GM18858 (cell line): ENCODE results near the gene ASIC3.
"Not testable (repeated sequence)": the region's sequence is repeated elsewhere in the genome, so short reads cannot be mapped to it uniquely, and the experiment has no call there.

Source experiments
- ATAC-seq: cut with Tn5 transposase; IDR thresholded peaks from one replicate; pipeline ENCODE4 v1.9.1; 2021; ENCODE audit not compliant: unreplicated experiment

The ASIC3 gene

DNA sequence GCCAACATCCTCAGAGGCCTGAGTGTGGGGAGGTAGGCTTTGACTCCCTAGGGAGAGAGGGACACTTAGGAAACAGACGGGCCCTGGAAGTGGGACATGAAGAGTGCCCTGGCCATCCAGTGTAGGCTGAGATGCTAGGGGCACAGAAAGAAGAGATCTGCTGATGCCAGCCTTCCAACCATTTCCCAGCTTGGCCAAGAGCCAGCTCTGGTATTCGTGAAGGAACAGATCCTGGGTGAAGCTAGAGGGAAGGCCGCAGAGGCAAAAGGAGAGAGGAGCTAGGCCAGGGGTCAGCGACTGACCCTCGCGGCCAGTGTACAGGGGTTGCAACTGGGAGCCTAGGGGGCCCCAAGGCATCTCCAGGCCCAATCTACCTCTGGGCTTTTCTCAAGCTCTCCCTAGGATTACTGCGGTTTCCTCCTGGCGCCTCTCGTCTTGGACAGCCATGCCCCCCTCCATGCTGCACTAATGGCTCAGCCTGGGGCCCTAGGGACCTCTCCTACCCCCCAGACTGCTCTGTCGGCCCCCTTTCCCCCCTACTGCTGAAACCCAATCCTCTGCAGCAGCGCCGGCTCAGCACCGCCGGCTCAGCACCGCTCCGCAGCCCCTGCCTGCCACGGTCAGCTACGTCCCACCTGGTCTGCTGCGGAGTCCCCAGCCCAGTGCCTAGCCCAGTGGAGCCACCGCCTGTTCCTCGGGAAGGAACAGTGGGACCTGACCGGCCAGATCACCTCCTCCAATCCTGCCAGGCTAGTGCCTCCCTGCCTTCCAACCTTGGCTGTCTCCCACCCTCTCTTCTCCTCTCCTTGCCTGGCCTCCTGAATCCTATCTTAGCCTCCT, at the start of gene ASIC3:
Gene ASIC3 (plus strand): TSS at position 556 of the 840 bp plus-strand sequence. CDS start 355 bp downstream, outside the sequence.
- no peak for ATAC-seq

DNA sequence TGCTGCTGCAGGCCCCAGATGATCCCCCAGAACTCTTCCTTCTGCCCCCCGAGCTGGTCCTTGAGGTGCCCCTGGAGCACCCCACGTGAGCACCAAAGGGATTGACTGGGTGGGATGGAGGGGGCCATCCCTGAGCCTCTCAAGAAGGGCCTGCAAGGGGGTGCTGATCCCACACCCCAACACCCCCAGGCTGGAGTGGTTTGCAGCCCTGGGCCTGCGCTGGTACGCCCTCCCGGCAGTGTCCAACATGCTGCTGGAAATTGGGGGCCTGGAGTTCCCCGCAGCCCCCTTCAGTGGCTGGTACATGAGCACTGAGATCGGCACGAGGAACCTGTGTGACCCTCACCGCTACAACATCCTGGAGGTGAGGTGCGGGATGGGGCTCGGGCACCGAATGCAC, 49.3 kb upstream of the ASIC3 start:
- no peak for ATAC-seq

DNA sequence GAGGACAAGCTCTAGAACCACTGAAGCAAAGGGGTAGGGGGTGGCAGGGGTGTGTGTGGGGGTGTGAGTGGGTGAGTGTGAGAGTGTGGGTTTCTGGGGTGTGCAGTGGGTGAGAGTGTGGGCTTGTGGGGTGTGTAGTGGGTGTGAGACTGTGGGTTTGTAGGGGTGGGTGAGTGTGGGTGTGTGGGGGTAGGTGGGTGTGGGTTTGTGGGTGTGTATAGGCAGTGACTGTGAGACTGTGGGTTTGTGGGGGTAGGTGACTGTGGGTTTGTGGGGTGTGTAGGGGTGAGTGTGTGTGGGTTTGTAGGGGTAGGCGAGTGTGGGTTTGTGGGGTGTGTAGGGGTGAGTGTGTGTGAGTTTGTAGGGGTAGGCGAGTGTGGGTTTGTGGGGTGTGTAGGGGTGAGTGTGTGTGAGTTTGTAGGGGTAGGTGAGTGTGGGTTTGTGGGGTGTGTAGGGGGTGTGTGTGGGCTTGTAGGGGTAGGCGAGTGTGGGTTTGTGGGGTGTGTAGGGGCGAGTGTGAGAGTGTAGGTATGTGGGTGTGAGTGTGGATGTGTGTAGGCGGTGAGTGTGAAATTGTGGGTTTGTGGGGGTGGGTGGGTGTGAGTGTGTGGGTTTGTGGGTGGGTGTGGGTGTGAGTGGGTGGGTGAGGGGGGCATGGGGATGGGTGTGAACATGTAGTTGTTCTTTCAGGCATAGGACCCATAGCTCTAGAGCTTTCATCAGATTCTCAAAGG, 48.7 kb upstream of the ASIC3 start:
- ATAC-seq = no peak

DNA sequence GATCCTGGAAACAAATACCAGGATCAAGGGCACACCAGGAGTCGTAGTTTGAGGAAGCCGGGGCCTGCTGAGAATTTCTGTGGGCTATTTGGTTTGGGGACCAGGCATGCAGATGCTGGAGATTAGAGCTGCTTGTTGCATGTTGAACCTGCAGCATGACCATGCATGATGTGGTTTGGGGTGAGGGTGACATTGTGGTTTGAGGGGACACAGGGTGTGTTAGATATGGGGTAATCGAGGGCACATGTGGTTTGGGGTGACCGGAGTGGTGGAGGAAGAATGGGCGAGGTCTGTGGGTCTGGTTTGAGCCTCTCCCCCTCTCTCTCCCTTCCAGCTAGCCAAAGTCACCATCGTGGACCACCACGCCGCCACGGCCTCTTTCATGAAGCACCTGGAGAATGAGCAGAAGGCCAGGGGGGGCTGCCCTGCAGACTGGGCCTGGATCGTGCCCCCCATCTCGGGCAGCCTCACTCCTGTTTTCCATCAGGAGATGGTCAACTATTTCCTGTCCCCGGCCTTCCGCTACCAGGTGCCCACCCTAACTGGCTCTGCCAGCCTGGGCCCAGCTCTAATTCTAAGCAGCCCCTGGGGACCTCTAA, 47.3 kb upstream of the ASIC3 start:
- ATAC-seq = no peak

DNA sequence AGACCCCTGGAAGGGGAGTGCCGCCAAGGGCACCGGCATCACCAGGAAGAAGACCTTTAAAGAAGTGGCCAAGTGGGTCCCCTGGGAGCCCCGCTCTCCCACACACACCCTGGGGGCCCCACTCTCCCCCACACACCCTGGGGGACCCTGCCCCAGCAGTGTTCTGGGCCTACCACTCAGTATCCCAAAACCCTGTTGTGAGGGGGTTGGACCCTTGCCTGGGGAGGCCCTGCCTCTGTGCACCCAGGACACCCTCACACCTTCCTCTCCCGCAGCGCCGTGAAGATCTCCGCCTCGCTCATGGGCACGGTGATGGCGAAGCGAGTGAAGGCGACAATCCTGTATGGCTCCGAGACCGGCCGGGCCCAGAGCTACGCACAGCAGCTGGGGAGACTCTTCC, 46.8 kb upstream of the ASIC3 start:
- no peak for ATAC-seq

DNA sequence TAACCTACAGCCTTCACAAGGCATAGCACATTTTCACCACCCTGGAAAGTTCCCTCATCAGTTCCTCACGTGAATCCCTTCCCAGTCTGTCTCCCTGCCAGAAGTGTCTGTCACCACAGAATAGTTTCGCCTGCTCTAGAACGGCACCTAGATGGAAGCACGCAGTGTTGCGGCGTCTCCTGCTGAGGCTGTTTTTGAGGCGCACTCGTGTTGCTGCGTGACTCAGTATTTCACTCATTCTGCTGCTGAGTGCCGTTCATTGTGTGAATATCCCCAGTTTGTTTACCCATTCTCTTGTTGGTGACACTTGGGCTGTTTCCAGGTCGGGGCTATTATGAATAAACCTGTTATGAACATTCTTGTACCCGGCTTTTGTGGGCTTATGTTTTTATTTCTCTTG, 44.8 kb upstream of the ASIC3 start:
- no peak for ATAC-seq

DNA sequence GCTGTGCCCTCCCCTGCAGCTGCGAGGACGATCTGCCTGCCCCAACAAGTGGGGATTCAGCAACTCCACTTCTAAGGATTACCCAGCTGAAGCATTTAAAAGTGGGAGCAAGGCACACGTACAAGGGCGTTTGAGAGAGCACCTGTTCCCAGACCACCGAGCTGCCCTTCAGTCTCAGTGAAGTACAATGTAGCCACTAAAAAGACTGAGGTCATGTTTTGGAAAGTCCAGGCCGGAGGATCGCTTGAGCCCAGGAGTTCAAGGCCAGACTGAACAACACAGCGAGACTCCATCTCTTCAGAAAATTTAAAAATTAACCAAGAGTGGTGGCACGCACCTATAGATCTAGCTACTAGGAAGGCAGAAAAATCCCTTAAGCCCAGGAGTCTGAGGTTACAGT, 42.8 kb upstream of the ASIC3 start:
- ATAC-seq = no peak

DNA sequence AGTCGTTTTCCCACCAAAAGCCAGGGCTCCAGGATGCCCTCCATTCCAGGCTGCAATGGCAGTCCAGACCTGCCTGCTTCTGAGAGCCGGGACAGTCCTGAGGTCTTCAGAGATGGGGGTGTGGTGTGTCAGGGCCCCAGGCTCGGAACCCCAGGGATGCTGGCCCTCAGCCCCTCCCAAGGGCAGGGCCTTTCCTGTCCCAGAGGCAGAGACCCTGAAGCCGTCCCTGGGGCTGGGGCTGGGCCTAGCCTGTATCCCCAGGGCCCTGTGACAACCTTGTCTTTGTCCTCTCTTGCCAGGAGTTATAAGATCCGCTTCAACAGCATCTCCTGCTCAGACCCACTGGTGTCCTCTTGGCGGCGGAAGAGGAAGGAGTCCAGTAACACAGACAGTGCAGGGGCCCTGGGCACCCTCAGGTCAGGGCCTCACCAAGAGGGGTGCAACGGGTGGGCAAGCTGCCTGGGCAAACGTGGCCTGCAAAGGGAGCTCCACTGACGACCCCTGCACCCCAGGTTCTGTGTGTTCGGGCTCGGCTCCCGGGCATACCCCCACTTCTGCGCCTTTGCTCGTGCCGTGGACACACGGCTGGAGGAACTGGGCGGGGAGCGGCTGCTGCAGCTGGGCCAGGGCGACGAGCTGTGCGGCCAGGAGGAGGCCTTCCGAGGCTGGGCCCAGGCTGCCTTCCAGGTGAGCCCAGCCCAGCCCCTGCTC, 41.6 kb upstream of the ASIC3 start:
- ATAC-seq = no peak

DNA sequence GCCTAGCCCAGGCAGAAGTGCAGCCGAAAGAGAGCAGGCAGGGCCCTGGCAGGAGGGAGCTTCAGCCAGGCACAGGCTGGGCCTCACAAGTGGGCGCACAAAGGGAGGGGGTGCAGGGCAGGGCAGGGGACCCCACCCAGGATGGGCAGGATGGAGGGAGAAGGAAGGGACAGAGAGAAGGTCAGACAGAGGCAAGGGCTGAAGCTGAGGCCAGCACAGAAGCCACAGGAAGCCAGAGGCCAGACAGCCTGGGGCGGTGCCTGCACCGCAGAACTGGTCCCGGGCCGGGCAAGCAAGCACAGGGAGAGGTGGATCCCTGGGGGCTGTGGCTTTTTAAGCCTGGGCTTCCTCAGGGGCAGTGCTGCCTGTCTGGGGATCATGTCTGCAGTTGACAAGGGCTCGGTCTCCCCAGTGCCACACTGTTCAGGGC, 40.8 kb upstream of the ASIC3 start:
- no peak for ATAC-seq

DNA sequence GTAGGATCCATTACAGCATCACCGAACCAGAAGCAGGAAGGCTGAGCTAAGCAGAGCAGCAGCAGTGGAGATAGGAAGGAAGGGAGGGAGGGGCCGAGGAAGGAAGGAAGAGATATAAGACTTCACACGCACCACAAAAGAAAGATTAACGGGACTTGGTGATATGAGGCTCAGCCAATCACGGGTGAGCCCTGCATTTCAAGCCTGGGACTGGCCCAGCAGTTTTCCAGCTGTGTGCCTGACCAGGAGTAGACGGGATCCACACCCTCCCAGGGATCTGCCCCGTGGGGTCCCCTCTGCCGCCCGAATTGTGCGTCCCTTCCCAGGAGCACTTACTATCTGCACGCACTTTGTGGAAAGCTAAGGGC, 40.2 kb upstream of the ASIC3 start:
- no peak for ATAC-seq

DNA sequence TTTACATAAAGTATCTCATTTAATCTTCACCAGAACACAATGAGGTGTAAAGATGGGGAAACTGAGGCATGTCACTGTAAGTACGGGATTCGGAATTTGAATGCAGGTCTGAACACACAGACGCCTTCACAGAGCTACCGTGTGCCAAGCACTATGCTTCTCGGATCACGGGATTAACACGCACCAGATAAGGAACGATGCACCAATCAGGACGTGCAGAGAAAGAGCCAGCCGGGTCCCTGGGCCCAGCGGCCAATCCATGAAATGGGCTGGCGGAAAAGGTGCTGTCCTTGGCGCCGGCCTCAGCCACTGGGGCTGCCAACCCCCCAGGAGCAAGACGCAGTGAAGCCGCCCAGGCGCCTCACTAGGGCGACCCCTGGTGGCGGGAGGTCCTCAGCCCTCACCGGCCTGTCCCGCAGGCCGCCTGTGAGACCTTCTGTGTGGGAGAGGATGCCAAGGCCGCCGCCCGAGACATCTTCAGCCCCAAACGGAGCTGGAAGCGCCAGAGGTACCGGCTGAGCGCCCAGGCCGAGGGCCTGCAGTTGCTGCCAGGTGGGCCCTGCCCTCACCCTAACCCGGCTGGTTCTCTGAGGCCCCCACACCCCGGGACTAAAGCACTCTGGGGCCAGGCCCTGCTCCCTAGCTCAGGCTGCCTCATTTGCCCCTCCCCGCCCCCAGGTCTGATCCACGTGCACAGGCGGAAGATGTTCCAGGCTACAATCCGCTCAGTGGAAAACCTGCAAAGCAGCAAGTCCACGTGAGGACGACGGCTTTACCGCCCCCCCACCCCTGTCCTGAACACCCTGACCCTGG, 39.6 kb upstream of the ASIC3 start:
- ATAC-seq = peak; percentile 65

DNA sequence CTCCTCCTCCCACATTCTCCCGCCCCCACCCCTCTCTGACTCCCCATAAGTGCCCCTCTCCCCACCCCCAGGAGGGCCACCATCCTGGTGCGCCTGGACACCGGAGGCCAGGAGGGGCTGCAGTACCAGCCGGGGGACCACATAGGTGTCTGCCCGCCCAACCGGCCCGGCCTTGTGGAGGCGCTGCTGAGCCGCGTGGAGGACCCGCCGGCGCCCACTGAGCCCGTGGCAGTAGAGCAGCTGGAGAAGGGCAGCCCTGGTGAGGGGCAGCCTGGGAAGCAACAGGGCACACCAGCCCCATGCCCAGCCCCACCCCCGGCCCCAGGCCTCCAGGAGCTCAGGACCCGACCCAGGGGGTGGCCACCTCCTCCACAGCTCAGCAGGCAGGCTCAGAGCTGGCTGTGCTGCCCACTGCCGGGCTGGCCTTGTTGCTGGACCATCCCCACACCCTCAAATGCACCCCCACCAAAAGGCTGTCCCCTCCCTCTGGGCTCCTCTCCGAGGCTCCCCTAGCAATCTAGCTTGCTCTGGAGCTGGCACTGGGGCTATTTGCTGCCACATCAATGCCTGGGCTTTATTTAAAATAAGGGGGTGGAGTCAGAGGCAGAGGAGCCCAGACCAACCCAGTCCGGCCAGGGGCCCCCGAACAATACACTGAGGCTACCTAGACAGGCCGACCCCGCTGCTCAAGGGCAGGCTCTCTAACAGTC, 38.8 kb upstream of the ASIC3 start:
- ATAC-seq = no peak

DNA sequence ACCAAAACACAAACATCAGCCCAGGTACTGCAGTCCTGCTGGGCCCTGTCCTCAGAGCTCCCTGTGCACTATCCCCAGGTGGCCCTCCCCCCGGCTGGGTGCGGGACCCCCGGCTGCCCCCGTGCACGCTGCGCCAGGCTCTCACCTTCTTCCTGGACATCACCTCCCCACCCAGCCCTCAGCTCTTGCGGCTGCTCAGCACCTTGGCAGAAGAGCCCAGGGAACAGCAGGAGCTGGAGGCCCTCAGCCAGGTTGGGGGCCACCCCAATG, 38.4 kb upstream of the ASIC3 start:
- no peak for ATAC-seq

DNA sequence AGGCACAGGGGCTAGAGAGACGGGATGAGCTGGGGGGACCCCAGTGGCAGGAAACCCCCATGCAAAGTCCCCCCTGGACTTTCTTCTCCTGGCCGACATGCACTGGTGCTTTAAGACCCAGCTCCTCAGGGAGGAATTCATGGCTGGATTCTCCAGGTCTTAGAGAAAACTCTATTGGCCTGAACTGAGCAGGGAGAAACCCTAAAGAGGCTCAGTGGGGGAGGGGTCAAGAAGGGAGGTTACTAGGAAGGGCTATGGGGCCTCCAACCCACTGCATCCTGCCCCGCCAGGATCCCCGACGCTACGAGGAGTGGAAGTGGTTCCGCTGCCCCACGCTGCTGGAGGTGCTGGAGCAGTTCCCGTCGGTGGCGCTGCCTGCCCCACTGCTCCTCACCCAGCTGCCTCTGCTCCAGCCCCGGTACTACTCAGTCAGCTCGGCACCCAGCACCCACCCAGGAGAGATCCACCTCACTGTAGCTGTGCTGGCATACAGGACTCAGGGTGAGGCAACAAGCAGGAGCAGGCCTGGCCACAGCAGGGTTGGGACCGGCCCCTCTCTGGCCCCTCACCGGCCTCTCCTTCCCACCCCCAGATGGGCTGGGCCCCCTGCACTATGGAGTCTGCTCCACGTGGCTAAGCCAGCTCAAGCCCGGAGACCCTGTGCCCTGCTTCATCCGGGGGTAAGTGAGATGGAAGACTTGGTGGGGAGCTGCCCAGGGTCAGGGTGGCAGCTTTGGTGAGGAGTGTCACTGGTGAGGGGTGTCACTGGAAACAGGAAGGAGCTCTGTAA, 37.8 kb upstream of the ASIC3 start:
- ATAC-seq = no peak

DNA sequence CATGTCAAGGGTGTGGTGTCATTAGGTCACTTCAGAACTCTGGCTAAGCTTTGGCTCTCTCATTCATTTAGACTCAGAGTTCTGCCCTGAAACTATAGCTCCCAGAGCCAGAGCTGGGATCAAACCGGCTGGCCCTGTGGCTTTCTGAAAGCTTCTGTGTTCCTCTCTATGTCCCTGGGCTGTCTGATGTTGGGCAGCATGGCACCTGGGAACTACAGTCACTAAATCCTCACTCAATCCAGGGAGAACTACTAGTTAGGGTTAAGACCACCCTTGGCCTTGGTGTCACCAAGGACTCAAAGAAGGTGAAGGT, 37.3 kb upstream of the ASIC3 start:
- no peak for ATAC-seq

DNA sequence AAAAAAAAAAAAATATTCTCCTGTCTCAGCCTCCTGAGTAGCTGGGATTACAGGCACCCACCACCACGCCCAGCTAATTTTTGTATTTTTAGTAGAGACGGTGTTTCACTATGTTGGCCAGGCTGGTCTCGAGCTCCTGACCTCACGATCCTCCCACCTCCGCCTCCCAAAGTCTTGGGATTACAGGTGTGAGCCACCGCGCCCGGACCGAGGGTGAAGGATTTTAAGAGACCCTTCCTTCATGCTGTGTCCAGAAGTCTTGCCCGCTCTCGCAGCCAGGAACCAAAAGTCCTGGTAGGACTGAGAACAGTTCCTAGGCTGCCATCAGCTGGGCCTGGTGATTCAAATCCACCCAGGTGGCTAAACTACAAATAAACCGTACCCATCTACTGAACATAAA, 36.7 kb upstream of the ASIC3 start:
- not testable (repeated sequence) for ATAC-seq

DNA sequence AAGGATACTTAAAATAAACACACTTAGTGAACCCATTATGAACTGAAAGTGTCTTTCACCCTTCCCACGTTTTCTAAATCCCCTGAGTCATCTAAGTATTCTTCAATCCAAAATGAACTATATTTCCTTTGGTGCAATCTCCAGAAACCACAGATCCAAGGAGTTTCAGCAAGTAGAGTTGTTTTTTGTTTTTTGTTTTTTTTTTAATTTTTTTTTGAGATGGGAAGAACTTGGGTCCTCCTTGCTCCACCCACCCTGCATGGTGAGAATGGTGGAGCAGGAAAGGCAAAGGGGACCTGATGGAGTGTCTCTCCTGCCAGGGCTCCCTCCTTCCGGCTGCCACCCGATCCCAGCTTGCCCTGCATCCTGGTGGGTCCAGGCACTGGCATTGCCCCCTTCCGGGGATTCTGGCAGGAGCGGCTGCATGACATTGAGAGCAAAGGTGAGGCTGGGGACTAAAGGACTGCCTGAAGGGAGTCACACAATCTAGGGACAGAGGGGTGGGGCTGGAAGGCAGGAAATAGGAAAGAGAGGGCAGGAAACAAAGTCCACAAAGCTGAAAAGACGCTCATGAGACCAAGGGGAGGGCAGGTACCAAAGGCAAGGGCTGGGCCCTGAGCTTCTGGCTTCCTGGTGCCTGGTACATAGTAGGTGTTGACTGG, 36.2 kb upstream of the ASIC3 start:
- ATAC-seq = no peak

DNA sequence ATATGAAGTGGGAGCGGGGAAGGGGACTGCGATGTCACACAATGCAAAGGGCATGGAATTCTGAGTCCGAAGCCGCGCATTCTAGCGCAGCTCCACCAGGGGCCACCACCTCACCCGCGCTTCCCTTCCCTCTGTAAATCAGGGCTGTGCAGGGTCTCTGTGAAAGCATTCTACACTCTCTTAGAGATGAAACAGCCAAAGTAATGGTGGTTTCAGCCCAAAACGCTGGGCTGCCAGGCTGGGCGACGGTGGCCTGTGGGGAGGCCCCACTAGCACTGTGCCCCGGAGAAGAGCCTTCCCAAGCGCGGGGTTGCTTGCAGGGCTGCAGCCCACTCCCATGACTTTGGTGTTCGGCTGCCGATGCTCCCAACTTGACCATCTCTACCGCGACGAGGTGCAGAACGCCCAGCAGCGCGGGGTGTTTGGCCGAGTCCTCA, 35.4 kb upstream of the ASIC3 start:
- no peak for ATAC-seq

DNA sequence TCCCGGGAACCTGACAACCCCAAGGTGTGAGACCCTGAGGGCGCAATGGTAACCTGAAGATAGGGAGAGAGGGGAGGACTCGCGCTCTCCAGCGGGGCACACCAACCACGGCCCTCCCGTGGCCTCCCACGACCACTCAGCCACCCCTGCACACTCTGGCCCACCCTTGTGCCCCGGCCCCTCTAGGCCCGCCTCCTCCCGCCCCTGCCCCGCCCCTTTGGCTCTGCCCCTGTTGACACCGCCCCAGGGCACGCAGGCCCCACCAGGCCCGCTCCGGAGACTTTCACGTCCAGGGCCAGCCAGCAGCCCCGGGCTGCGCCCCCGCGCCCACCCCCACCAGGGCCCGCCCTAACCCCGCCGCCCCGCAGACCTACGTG, 35.0 kb upstream of the ASIC3 start:
- no peak for ATAC-seq
